ENCODE data around the gene NUP107. TPM values are rescaled to one million over a fixed set of nuclear protein-coding genes. Genes with fewer than 3 reads are reported as not detected.

Gene NUP107
- total and polyA plus RNA-seq, 2 experiments from 2014 or later: 23.0 to 40.1 TPM

DNA sequence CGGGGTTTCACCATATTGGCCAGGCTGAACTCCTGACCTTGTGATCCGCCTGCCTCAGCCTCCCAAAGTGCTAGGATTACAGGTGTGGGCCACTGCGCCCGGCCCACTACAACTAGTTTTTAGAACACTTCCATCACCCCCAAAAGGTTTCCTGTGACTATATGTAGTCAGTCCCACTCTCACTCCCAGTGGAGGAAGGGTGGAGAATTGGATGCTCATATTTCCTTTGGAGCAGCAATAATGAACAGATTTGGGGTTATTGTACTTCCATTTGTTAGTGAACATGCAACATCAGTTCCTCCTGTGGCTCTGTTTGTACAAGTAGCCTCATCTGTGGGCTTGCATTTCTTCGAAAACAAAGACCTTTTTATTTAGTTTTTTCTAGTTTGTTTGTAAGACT, 40.3 kb upstream of the NUP107 start:
- no peak for DNase-seq (ENCODE audit: low spot score)
- 94% methylated on average over 5 of the region's 5 CpGs for whole genome bisulfite sequencing (ENCODE audit: low lambda C conversion rate, missing lambda C conversion rate)
- H3K4me2 ChIP-seq: no peak overlapping the region
- peaks cover 4% of the 10 kb centered on the region for H3K4me1 ChIP-seq (ENCODE audit: insufficient read depth)
- H3K27ac ChIP-seq: no peak overlapping the region
- no peaks in the 10 kb centered on the region for H3K27me3 ChIP-seq
- H3K9me3 ChIP-seq (ENCODE audit: low read depth): no peaks in the 10 kb centered on the region
- TF ChIP-seq, protein P1, sequence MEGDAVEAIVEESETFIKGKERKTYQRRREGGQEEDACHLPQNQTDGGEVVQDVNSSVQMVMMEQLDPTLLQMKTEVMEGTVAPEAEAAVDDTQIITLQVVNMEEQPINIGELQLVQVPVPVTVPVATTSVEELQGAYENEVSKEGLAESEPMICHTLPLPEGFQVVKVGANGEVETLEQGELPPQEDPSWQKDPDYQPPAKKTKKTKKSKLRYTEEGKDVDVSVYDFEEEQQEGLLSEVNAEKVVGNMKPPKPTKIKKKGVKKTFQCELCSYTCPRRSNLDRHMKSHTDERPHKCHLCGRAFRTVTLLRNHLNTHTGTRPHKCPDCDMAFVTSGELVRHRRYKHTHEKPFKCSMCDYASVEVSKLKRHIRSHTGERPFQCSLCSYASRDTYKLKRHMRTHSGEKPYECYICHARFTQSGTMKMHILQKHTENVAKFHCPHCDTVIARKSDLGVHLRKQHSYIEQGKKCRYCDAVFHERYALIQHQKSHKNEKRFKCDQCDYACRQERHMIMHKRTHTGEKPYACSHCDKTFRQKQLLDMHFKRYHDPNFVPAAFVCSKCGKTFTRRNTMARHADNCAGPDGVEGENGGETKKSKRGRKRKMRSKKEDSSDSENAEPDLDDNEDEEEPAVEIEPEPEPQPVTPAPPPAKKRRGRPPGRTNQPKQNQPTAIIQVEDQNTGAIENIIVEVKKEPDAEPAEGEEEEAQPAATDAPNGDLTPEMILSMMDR (IDR thresholded peaks at IDR 0.05; ENCODE audit: poor library complexity): no peak
- TF ChIP-seq EZH2phosphoT487 (IDR thresholded peaks at IDR 0.05; ENCODE audit: low read depth, severe bottlenecking, unreplicated experiment): no peak
- no peak for TF ChIP-seq EZH2 (IDR thresholded peaks at IDR 0.05; ENCODE audit: borderline replicate concordance)
- peaks cover 100% of the 10 kb centered on the region for H3K79me2 ChIP-seq
- H3K4me3 ChIP-seq: no peak overlapping the region
- no peaks in the 10 kb centered on the region for H3K36me3 ChIP-seq (replicated peaks; ENCODE audit: insufficient read depth, low read depth)
- H4K20me1 ChIP-seq (ENCODE audit: insufficient read depth, poor library complexity, severe bottlenecking): peaks cover 80% of the 10 kb centered on the region
- H3K9me2 ChIP-seq (replicated peaks; ENCODE audit: insufficient read depth): no peaks in the 10 kb centered on the region
- no peak overlapping the region for H2AFZ ChIP-seq

DNA sequence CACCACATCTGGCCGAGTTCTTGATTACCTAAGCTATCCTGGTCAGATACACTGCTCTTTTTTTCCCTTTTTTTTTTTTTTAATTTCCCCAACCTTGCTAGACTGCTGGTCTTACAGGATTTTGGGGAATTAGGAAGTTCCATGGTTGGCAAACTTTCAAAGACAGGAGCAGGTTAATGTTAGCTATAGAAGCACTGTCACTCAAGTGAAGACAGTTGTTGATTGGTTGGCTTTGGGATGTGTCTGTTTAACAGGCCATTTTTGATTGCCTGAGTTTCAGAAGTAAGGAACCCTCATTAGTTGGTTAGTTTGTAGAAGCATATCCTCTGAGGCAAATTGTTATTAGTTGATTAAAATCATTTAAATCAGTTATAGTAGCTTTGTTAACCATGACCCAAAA, 39.3 kb upstream of the NUP107 start:
- WGBS (ENCODE audit: low lambda C conversion rate, missing lambda C conversion rate): 90% methylated on average over 1 of the region's 1 CpG
- no peak overlapping the region for H2AFZ ChIP-seq
- H3K79me2 ChIP-seq: peaks cover 100% of the 10 kb centered on the region
- DNase-seq (ENCODE audit: low spot score): no peak
- peaks cover 4% of the 10 kb centered on the region for H3K4me1 ChIP-seq (ENCODE audit: insufficient read depth)
- H4K20me1 ChIP-seq (ENCODE audit: insufficient read depth, poor library complexity, severe bottlenecking): peaks cover 72% of the 10 kb centered on the region
- H3K27ac ChIP-seq: peak overlapping the region; percentile 7
- H3K9me3 ChIP-seq (ENCODE audit: low read depth): no peaks in the 10 kb centered on the region
- TF ChIP-seq, protein P1 (IDR thresholded peaks at IDR 0.05; ENCODE audit: poor library complexity): no peak
- TF ChIP-seq EZH2 (IDR thresholded peaks at IDR 0.05; ENCODE audit: borderline replicate concordance): no peak
- no peak for TF ChIP-seq EZH2phosphoT487 (IDR thresholded peaks at IDR 0.05; ENCODE audit: low read depth, severe bottlenecking, unreplicated experiment)
- H3K27me3 ChIP-seq: no peaks in the 10 kb centered on the region
- H3K9me2 ChIP-seq (replicated peaks; ENCODE audit: insufficient read depth): no peaks in the 10 kb centered on the region
- no peaks in the 10 kb centered on the region for H3K36me3 ChIP-seq (replicated peaks; ENCODE audit: insufficient read depth, low read depth)
- H3K4me3 ChIP-seq: no peak overlapping the region
- no peak overlapping the region for H3K4me2 ChIP-seq

DNA sequence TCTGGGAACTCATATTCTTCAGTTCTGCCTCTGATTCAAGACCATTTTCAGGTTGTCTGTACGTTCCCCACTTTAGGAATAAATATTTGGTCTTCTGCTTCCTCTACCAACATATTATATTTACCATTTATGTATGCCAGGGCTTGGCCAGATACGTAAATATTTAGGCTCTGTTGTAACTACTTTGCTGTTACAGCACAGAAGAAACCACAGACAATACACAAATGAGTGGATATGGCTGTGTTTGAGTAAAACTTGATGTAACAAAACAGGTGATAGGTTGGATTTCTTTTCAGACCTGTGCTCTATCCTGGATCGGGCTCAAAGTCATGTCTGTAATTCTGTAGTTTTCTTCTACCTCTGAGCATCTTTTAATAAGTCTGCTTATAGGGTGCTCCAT, 38.6 kb upstream of the NUP107 start:
- no peak for DNase-seq (ENCODE audit: low spot score)
- Histone ChIP-seq H3K9me2 (replicated peaks; ENCODE audit: insufficient read depth) (no peaks in the 10 kb centered on the region), H2AFZ (no peak overlapping the region), H3K9me3 (ENCODE audit: low read depth) (no peaks in the 10 kb centered on the region), H3K27ac (no peak overlapping the region), H3K27me3 (no peaks in the 10 kb centered on the region), H3K4me3 (no peak overlapping the region), H3K36me3 (replicated peaks; ENCODE audit: insufficient read depth, low read depth) (no peaks in the 10 kb centered on the region), H3K79me2 (peaks cover 100% of the 10 kb centered on the region), H3K4me1 (ENCODE audit: insufficient read depth) (peaks cover 4% of the 10 kb centered on the region), H3K4me2 (no peak overlapping the region), H4K20me1 (ENCODE audit: insufficient read depth, poor library complexity, severe bottlenecking) (peaks cover 65% of the 10 kb centered on the region)
- TF ChIP-seq, protein P1 (IDR thresholded peaks at IDR 0.05; ENCODE audit: poor library complexity): no peak
- TF ChIP-seq EZH2 (IDR thresholded peaks at IDR 0.05; ENCODE audit: borderline replicate concordance) (no peak), EZH2phosphoT487 (IDR thresholded peaks at IDR 0.05; ENCODE audit: low read depth, severe bottlenecking, unreplicated experiment) (no peak)
- WGBS (ENCODE audit: low lambda C conversion rate, missing lambda C conversion rate): 58% methylated on average over 3 of the region's 3 CpGs
